GM12892 (cell line): ENCODE results near the gene RXYLT1.

Source experiments
- POLR2A ChIP-seq: IDR thresholded peaks from 2 replicates; pipeline ENCODE4 v1.6.1; 2011; ENCODE audit warnings: low read depth, low read length, control low read depth
- TAF1 ChIP-seq: IDR thresholded peaks from 2 replicates; pipeline ENCODE4 v1.6.1; 2011; ENCODE audit warnings: low read depth, mild to moderate bottlenecking, control low read depth, low read length, borderline replicate concordance

DNA sequence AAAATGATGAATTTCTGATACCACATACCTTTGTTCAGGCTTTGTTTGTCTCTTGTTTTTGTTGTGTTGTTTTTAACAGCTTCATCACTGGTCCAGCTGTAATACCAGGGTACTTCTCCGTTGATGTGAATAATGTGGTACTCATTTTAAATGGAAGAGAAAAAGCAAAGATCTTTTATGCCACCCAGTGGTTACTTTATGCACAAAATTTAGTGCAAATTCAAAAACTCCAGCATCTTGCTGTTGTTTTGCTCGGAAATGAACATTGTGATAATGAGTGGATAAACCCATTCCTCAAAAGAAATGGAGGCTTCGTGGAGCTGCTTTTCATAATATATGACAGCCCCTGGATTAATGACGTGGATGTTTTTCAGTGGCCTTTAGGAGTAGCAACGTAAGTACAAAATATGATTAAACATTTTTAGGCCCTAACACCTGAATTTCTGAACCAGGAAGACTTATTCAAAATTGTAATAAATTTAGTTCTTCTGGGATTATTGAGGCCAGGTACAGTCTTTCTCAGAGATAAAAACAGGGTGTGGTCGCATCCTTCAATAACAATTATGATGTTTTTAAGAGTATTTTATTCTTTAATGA is 22.4 kb downstream of the RXYLT1 start:
- TF ChIP-seq POLR2A: no peak
- TF ChIP-seq TAF1: no peak
